Gastrocnemius medialis (tissue), 4 donors: ENCODE results near the gene WDR91. TPM values are rescaled to one million over a fixed set of nuclear protein-coding genes. Genes with fewer than 3 reads are reported as not detected.

ENCODE experiments used
- ATAC-seq, 2 donors: fragments of 150-250 bp; one replicate each; pipeline ENCODE4 v1.9.1; 2016
- DNase-seq, 2 donors: peaks; one replicate each; pipeline ENCODE4 v3.0.0-alpha.2; 2019
- H3K27ac ChIP-seq, 4 donors: fragments of 200-600 bp; sonication (generic); 1 replicate in 1 of 4; 2 replicates in 3 of 4; pipeline ENCODE4 v1.5.1; 2016 to 2018; ENCODE audit warnings: mild to moderate bottlenecking in 2 of 4, moderate library complexity in 1 of 4
- H3K27me3 ChIP-seq, 3 donors: fragments of 200-600 bp; sonication (generic) in 2 of 3; 1 replicate in 1 of 3; 2 replicates in 2 of 3; pipeline versions ENCODE4 v1.5.1 to v1.6.0; 2016 to 2019; ENCODE audit warnings: mild to moderate bottlenecking in 1 of 3, moderate library complexity in 1 of 3
- H3K36me3 ChIP-seq, 2 donors: fragments of 200-600 bp; sonication (generic) in 1 of 2; one replicate each; pipeline ENCODE4 v1.5.1; 2017 to 2018
- H3K4me1 ChIP-seq, 2 donors: fragments of 200-600 bp; sonication (generic) in 1 of 2; one replicate each; pipeline ENCODE4 v1.5.1; 2016 to 2017; ENCODE audit warnings: mild to moderate bottlenecking in 2 of 2
- H3K4me3 ChIP-seq, 4 donors: fragments of 200-600 bp; sonication (generic) in 3 of 4; 1 replicate in 1 of 4; 2 replicates in 3 of 4; pipeline ENCODE4 v1.5.1; 2016 to 2019; ENCODE audit warnings: mild to moderate bottlenecking in 2 of 4
- H3K9me3 ChIP-seq, 3 donors: fragments of 200-600 bp; sonication (generic) in 2 of 3; 1 replicate in 1 of 3; 2 replicates in 2 of 3; pipeline ENCODE4 v1.5.1; 2016 to 2019
- POLR2A ChIP-seq, 2 donors: fragments of 450-650 bp; IDR thresholded peaks; one replicate each; pipeline ENCODE4 v1.6.1; 2017; ENCODE audit warnings: antibody characterized with exemption in 2 of 2, mild to moderate bottlenecking in 2 of 2, moderate library complexity in 2 of 2
- in situ Hi-C, 4 donors: fragments of 200-750 bp; cut with MboI; loops; one replicate each; pipeline versions ENCODE4 v1.15.0 to v1.8.0; 2017; ENCODE audit warnings: low sequenced_read_pairs in 4 of 4
- intact Hi-C: fragments of 100-400 bp; cut with DNase I; formaldehyde crosslinking; loops from one replicate; pipeline ENCODE4 v1.15.1; 2023; ENCODE audit warnings: low total_unique reads
- total RNA-seq, 4 donors: library from RNA; depleted of rRNA; stranded (reverse); fragments of >200 nt; gene quantifications; one replicate each; pipeline versions ENCODE4 v1.1.0 to v1.2.3, GENCODE V29; 2016
- TF ChIP-seq, protein P1 (sequence below), 5 experiments: fragments of 450-650 bp in 3 of 5; fragments of 200-600 bp in 2 of 5; sonication (generic) in 2 of 5; IDR thresholded peaks in 4 of 5; conservative IDR thresholded peaks in 1 of 5; 1 replicate in 4 of 5; 2 replicates in 1 of 5; pipeline ENCODE4 v1.5.1; 2016 to 2019; ENCODE audit warnings: antibody characterized with exemption in 5 of 5, mild to moderate bottlenecking in 3 of 5, moderate library complexity in 3 of 5

The WDR91 gene
- total RNA-seq, 4 donors from 2014 or later: 3.6 to 8.0 (median 6.4) TPM

- peaks cover 95 to 98% of the 10 kb centered on the region in 2 donors for H3K4me1 ChIP-seq
- peak; percentile 62 to 72 for ATAC-seq
- peak; percentile 87 to 92 for DNase-seq
- in situ Hi-C loops: no loop called here
- intact Hi-C loops: loop anchor here (5.0 kb wide), 1 partner anchor 632 kb away; no protein-coding TSS in a partner anchor
- H3K27ac ChIP-seq: peak overlapping the region; percentile 93 to 97 (median 96)
- TF ChIP-seq POLR2A (IDR thresholded peaks at IDR 0.05): peak; percentile 58 to 60
- TF ChIP-seq, protein P1, sequence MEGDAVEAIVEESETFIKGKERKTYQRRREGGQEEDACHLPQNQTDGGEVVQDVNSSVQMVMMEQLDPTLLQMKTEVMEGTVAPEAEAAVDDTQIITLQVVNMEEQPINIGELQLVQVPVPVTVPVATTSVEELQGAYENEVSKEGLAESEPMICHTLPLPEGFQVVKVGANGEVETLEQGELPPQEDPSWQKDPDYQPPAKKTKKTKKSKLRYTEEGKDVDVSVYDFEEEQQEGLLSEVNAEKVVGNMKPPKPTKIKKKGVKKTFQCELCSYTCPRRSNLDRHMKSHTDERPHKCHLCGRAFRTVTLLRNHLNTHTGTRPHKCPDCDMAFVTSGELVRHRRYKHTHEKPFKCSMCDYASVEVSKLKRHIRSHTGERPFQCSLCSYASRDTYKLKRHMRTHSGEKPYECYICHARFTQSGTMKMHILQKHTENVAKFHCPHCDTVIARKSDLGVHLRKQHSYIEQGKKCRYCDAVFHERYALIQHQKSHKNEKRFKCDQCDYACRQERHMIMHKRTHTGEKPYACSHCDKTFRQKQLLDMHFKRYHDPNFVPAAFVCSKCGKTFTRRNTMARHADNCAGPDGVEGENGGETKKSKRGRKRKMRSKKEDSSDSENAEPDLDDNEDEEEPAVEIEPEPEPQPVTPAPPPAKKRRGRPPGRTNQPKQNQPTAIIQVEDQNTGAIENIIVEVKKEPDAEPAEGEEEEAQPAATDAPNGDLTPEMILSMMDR (IDR thresholded peaks at IDR 0.05 in 4 of 5, conservative IDR thresholded peaks at IDR 0.05 in 1 of 5): peak; percentile 49 to 90 (median 79)
- no peaks in the 10 kb centered on the region for H3K27me3 ChIP-seq
- no peaks in the 10 kb centered on the region for H3K9me3 ChIP-seq
- H3K36me3 ChIP-seq: peaks cover 0 to 24% of the 10 kb centered on the region in 2 donors
- peak overlapping the region; percentile 26 to 35 (median 30) for H3K4me3 ChIP-seq
These were observed 46.8 kb downstream of the WDR91 start for GRCh38 chr7:135164357-135165061.

- in situ Hi-C loops: no loop called here
- H3K9me3 ChIP-seq: no peaks in the 10 kb centered on the region
- intact Hi-C loops: no loop called here
- peaks cover 0 to 21% of the 10 kb centered on the region in 2 donors for H3K36me3 ChIP-seq
- H3K4me3 ChIP-seq: no peak overlapping the region
- peaks cover 98% of the 10 kb centered on the region in 2 donors for H3K4me1 ChIP-seq
- DNase-seq (no peak), ATAC-seq (no peak)
- TF ChIP-seq, protein P1 (IDR thresholded peaks at IDR 0.05 in 4 of 5, conservative IDR thresholded peaks at IDR 0.05 in 1 of 5): no peak
- no peak for TF ChIP-seq POLR2A (IDR thresholded peaks at IDR 0.05)
- no peaks in the 10 kb centered on the region for H3K27me3 ChIP-seq
- peak overlapping the region; percentile 93 to 97 (median 96) for H3K27ac ChIP-seq
These were observed 48.8 kb downstream of the WDR91 start for GRCh38 chr7:135162382-135163001.

DNA sequence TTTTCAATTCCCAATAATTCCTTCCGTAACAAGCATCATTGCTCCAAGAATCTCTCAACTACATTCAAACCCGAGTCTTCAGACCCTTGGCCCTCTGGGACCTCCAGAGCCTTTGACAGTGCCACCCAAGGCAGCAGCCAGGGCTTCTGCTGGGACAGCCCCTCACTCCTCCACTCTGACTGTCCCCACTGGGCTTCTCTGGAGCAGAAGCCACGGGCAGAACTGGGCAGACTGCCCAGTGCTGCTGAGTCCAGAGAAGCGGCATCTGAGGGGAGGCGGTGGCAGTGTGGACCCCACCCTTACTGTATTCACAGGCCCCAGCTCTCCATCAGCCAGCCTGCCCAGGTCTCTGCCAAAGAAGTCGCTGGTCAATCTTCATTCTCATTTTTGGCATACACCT is 49.7 kb downstream of the WDR91 start:
- Histone ChIP-seq H3K4me1 (peaks cover 98% of the 10 kb centered on the region in 2 donors), H3K27me3 (no peaks in the 10 kb centered on the region), H3K4me3 (no peak overlapping the region), H3K36me3 (peaks cover 0 to 15% of the 10 kb centered on the region in 2 donors), H3K9me3 (no peaks in the 10 kb centered on the region), H3K27ac (peak overlapping the region; percentile 93 to 97 (median 96))
- no peak for ATAC-seq
- intact Hi-C loops (no loop called here), in situ Hi-C loops (no loop called here)
- TF ChIP-seq, protein P1 (IDR thresholded peaks at IDR 0.05 in 4 of 5, conservative IDR thresholded peaks at IDR 0.05 in 1 of 5): no peak
- TF ChIP-seq POLR2A (IDR thresholded peaks at IDR 0.05): no peak
- DNase-seq: no peak

DNA sequence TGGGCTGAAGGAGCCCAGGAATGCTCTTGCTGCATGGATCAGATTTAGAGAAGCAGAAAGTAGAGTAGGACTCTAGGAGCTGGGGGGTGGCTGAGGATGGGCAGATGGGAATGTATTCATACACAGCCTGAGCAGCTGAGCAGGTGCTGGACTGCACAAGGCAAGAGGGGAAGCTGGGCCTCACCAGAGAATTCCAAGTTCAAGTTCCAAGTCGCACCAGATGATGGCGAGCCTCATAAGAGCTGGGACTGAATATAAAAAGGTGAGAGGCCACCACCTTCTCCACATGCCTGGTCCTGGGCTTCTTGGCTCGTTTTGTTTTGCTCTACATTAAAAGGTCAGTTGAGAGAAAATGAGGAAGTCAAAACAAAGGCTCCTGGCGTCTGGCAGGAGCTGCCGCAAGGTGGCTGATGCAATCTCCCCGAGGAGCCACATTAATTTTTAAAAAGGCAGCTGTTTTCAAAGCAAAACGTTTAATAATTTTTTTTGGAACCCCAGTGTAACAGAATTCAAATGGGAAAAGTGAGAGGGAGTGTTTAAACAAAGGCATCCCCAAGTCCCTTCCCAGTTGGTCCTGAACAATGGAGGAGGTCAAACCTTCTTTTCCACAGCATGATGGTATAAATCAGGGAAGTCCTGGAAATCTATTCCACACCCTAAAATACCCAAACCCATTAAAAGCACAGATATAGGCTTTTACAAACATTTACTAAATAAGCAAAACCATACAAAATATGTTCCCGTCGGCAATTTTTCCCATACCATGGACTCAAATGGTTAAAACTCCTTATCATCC is 50.3 kb downstream of the WDR91 start:
- peaks cover 0 to 9% of the 10 kb centered on the region in 2 donors for H3K36me3 ChIP-seq
- ATAC-seq: no peak
- H3K27me3 ChIP-seq: no peaks in the 10 kb centered on the region
- peak overlapping the region; percentile 4 to 26 (median 16) for H3K4me3 ChIP-seq
- no peak for TF ChIP-seq POLR2A (IDR thresholded peaks at IDR 0.05)
- TF ChIP-seq, protein P1 (IDR thresholded peaks at IDR 0.05 in 4 of 5, conservative IDR thresholded peaks at IDR 0.05 in 1 of 5): peak in 2 of 5 experiments; percentile 7 to 18
- intact Hi-C loops: no loop called here
- peak in 1 of 2 donors; percentile 38 for DNase-seq
- H3K27ac ChIP-seq: peak overlapping the region; percentile 93 to 97 (median 96)
- H3K4me1 ChIP-seq: peaks cover 95 to 98% of the 10 kb centered on the region in 2 donors
- in situ Hi-C loops: no loop called here
- no peaks in the 10 kb centered on the region for H3K9me3 ChIP-seq
